ENCODE results near the gene MAP2K7.

DNA sequence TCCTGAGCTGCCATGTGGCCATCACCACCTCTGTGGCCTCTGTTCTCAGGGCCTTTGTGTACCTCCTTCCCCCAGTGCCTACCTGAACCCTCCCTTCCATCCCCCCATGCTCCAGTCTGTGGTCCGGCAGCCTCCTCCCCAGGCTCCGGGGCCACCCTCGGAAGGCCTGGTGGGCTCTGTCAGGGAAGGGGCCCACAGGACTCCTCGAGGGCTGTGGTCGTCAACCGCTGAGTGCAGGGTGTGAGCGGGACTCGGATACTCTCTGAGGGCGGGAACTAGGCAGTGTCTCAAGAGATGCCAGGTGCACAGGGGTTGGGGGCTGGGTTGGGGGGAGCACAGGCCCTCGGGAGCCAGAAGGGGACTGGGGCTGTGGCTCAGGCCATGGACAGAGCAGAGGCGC, 3.9 kb downstream of the MAP2K7 start:
- TF ChIP-seq EZH2 (IDR thresholded peaks at IDR 0.05; ENCODE audit: borderline replicate concordance, low read depth, low read length, severe bottlenecking) = no peak
- TF ChIP-seq, protein P1, sequence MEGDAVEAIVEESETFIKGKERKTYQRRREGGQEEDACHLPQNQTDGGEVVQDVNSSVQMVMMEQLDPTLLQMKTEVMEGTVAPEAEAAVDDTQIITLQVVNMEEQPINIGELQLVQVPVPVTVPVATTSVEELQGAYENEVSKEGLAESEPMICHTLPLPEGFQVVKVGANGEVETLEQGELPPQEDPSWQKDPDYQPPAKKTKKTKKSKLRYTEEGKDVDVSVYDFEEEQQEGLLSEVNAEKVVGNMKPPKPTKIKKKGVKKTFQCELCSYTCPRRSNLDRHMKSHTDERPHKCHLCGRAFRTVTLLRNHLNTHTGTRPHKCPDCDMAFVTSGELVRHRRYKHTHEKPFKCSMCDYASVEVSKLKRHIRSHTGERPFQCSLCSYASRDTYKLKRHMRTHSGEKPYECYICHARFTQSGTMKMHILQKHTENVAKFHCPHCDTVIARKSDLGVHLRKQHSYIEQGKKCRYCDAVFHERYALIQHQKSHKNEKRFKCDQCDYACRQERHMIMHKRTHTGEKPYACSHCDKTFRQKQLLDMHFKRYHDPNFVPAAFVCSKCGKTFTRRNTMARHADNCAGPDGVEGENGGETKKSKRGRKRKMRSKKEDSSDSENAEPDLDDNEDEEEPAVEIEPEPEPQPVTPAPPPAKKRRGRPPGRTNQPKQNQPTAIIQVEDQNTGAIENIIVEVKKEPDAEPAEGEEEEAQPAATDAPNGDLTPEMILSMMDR (IDR thresholded peaks at IDR 0.05; ENCODE audit: borderline replicate concordance, extremely low read depth, low read length, poor library complexity, severe bottlenecking) = no peak

Data from DND-41 (cell line).